NOMO-1 (cell line): ENCODE results near the gene SPATS2.
"Not testable (repeated sequence)": the region's sequence is repeated elsewhere in the genome, so short reads cannot be mapped to it uniquely, and the experiment has no call there.

Experiments used
- DNase-seq, 2 experiments: peaks; one replicate each; lab custom pipeline; 2025; ENCODE audit not compliant: unreplicated experiment in 2 of 2; lab: John Stamatoyannopoulos, UW

The SPATS2 gene

GRCh38 chr12:49507139-49507538, 139.9 kb downstream of the SPATS2 start:
- no peak for DNase-seq

- not testable (repeated sequence) for DNase-seq
These were observed 142.4 kb downstream of the SPATS2 start for GRCh38 chr12:49509681-49510080.

GRCh38 chr12:49511410-49511809, 144.1 kb downstream of the SPATS2 start:
- no peak for DNase-seq

- DNase-seq: no peak
These were observed 145.3 kb downstream of the SPATS2 start for GRCh38 chr12:49512546-49512945.

- no peak for DNase-seq
These were observed 148.0 kb downstream of the SPATS2 start for GRCh38 chr12:49515266-49515665.

- DNase-seq: no peak
These were observed 151.8 kb downstream of the SPATS2 start for GRCh38 chr12:49518914-49519573.

GRCh38 chr12:49519574-49519936, 152.3 kb downstream of the SPATS2 start:
- no peak for DNase-seq

- DNase-seq: no peak
These were observed 154.1 kb downstream of the SPATS2 start for GRCh38 chr12:49521389-49521788.

GRCh38 chr12:49524660-49525324, 157.5 kb downstream of the SPATS2 start:
- DNase-seq: no peak

- no peak for DNase-seq
These were observed 158.7 kb downstream of the SPATS2 start for GRCh38 chr12:49525942-49526341.

GRCh38 chr12:49527361-49528130, 160.3 kb downstream of the SPATS2 start:
- no peak for DNase-seq

- peak; percentile 48 to 84 for DNase-seq
These were observed 162.2 kb downstream of the SPATS2 start for GRCh38 chr12:49529414-49529813.

- DNase-seq: no peak
These were observed 164.5 kb downstream of the SPATS2 start for GRCh38 chr12:49531745-49532144.

- no peak for DNase-seq
These were observed 166.1 kb downstream of the SPATS2 start for GRCh38 chr12:49533331-49533730.

GRCh38 chr12:49534122-49534521, 166.9 kb downstream of the SPATS2 start:
- not testable (repeated sequence) for DNase-seq

- no peak for DNase-seq
These were observed 167.5 kb downstream of the SPATS2 start for GRCh38 chr12:49534731-49535278.

GRCh38 chr12:49535921-49536525, 168.8 kb downstream of the SPATS2 start:
- no peak for DNase-seq

- peak; percentile 21 to 42 for DNase-seq
These were observed 169.3 kb downstream of the SPATS2 start for GRCh38 chr12:49536526-49537071.

- no peak for DNase-seq
These were observed 170.0 kb downstream of the SPATS2 start for GRCh38 chr12:49537231-49537751.

GRCh38 chr12:49537752-49538509, 170.7 kb downstream of the SPATS2 start:
- peak; percentile 18 to 26 for DNase-seq
